A549 (cell line): Measurements from ENCODE around the gene CLPTM1.

Experiments used
- EHF ChIP-seq: fragments of 250-450 bp; sonication (Bioruptor Pico); IDR thresholded peaks from 2 replicates; pipeline ENCODE4 v1.5.0; 2020; ENCODE audit warnings: mild to moderate bottlenecking
- KDM1A ChIP-seq: fragments of 200-600 bp; sonication (generic); IDR thresholded peaks from 2 replicates; pipeline ENCODE4 v1.6.1; 2016; ENCODE audit warnings: low read depth, mild to moderate bottlenecking
- MAFK ChIP-seq: fragments of 450-650 bp; IDR thresholded peaks from 2 replicates; pipeline ENCODE4 v1.6.1; 2014; ENCODE audit not compliant: partially characterized antibody
- PHF8 ChIP-seq: fragments of 200-600 bp; sonication (generic); IDR thresholded peaks from 2 replicates; pipeline ENCODE4 v1.6.1; 2016; ENCODE audit warnings: low read depth, mild to moderate bottlenecking, antibody characterized with exemption, moderate library complexity, borderline replicate concordance
- POLR2A ChIP-seq: IDR thresholded peaks from 2 replicates; pipeline ENCODE4 v1.6.1; 2012; ENCODE audit warnings: mild to moderate bottlenecking, low read length
- RFX5 ChIP-seq: fragments of 450-650 bp; IDR thresholded peaks from 2 replicates; pipeline ENCODE4 v1.7.1; 2014; ENCODE audit warnings: antibody characterized with exemption, mild to moderate bottlenecking, moderate library complexity
- TF ChIP-seq, protein P1 (sequence below): fragments of >200 bp; sonication (Bioruptor Twin); formaldehyde crosslinking; IDR thresholded peaks from 3 replicates; pipeline ENCODE4 v1.5.1; 2016

DNA sequence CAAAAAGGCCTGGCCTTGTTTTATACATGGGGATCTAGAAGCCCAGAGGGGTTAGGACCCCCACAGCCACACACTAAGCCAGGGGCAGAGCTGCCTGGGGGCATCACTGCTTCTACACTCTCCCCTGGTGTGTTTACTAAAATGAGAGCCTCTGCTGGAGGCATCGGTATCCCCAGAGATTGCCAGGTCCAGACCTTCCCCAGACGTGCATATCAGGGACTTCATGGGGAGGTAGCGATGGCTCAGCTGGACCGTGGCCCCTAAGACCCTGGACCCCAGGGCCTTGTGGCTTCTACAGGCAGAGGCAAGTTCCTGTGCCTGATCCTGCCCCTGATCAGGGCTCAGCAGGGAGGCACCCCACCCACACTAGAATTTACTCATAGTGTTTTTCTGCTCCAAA, 13.5 kb downstream of the CLPTM1 start:
- TF ChIP-seq POLR2A = no peak
- TF ChIP-seq KDM1A = no peak
- no peak for TF ChIP-seq PHF8
- TF ChIP-seq, protein P1, sequence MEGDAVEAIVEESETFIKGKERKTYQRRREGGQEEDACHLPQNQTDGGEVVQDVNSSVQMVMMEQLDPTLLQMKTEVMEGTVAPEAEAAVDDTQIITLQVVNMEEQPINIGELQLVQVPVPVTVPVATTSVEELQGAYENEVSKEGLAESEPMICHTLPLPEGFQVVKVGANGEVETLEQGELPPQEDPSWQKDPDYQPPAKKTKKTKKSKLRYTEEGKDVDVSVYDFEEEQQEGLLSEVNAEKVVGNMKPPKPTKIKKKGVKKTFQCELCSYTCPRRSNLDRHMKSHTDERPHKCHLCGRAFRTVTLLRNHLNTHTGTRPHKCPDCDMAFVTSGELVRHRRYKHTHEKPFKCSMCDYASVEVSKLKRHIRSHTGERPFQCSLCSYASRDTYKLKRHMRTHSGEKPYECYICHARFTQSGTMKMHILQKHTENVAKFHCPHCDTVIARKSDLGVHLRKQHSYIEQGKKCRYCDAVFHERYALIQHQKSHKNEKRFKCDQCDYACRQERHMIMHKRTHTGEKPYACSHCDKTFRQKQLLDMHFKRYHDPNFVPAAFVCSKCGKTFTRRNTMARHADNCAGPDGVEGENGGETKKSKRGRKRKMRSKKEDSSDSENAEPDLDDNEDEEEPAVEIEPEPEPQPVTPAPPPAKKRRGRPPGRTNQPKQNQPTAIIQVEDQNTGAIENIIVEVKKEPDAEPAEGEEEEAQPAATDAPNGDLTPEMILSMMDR = no peak
- no peak for TF ChIP-seq RFX5
- TF ChIP-seq EHF (CRISPR knock-in tag) = no peak
- TF ChIP-seq MAFK = no peak
